Skeletal muscle tissue (tissue), 4 donors: ENCODE results near the gene VAMP7. TPM values are rescaled to one million over a fixed set of nuclear protein-coding genes. Genes with fewer than 3 reads are reported as not detected.

ENCODE experiments used
- H3K27ac ChIP-seq: one replicate; pipeline ENCODE4 v1.7.0; 2013; ENCODE audit warnings: mild to moderate bottlenecking, low read depth, low read length, inconsistent platforms
- H3K27me3 ChIP-seq, 3 donors: one replicate each; pipeline ENCODE4 v1.7.0; 2013; ENCODE audit warnings: low read length in 3 of 3; ENCODE audit not compliant: control insufficient read depth in 3 of 3, insufficient read depth in 3 of 3
- H3K36me3 ChIP-seq, 3 donors: one replicate each; pipeline ENCODE4 v1.7.0; 2013; ENCODE audit warnings: low read length in 3 of 3; ENCODE audit not compliant: control insufficient read depth in 3 of 3, insufficient read depth in 3 of 3
- H3K4me1 ChIP-seq, 3 donors: one replicate each; pipeline ENCODE4 v1.7.0; 2013; ENCODE audit warnings: low read length in 3 of 3, mild to moderate bottlenecking in 3 of 3; ENCODE audit not compliant: control insufficient read depth in 3 of 3, insufficient read depth in 3 of 3
- H3K4me3 ChIP-seq, 3 donors: one replicate each; pipeline ENCODE4 v1.7.0; 2013; ENCODE audit warnings: low read length in 3 of 3
- H3K9ac ChIP-seq, 3 donors: one replicate each; pipeline ENCODE4 v1.7.0; 2013; ENCODE audit warnings: low read length in 3 of 3, mild to moderate bottlenecking in 3 of 3, moderate library complexity in 2 of 3, low read depth in 1 of 3
- H3K9me3 ChIP-seq, 3 donors: one replicate each; pipeline ENCODE4 v1.7.0; 2013; ENCODE audit warnings: low read length in 3 of 3; ENCODE audit not compliant: control insufficient read depth in 3 of 3
- total RNA-seq: library from RNA; depleted of rRNA; stranded (reverse); fragments of >200 nt; gene quantifications from one replicate; pipeline ENCODE4 v1.2.3, GENCODE V29; 2014
- donor health status: Osteomylitis.

VAMP7 gene
- total RNA-seq, 1 donor from 2014 or later = 17.2 TPM

DNA sequence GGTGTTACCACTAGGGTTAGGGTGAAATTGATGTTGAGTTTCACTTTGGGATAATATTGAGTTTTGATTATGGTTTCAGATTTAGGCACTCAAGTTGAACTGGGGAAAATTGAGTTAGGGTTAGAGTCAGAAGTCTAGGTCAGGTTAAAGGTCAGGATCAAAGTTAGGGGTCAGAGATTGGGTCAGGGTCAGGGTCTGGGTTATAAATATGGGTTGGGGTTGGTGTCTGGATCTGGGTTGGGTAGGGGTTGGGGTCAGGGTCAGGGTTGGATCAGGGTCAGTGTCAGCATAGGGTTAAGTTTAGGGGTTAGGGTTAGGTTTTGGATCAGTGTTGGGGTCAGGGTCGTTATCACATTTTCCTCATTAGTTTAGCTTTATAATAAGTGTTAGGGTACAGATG, 73.6 kb downstream of the VAMP7 start:
- no peak overlapping the region for H3K4me3 ChIP-seq
- no peaks in the 10 kb centered on the region for H3K27me3 ChIP-seq
- no peak overlapping the region for H3K27ac ChIP-seq
- no peaks in the 10 kb centered on the region for H3K9me3 ChIP-seq
- H3K36me3 ChIP-seq = no peaks in the 10 kb centered on the region
- no peak overlapping the region for H3K9ac ChIP-seq
- H3K4me1 ChIP-seq = no peaks in the 10 kb centered on the region

DNA sequence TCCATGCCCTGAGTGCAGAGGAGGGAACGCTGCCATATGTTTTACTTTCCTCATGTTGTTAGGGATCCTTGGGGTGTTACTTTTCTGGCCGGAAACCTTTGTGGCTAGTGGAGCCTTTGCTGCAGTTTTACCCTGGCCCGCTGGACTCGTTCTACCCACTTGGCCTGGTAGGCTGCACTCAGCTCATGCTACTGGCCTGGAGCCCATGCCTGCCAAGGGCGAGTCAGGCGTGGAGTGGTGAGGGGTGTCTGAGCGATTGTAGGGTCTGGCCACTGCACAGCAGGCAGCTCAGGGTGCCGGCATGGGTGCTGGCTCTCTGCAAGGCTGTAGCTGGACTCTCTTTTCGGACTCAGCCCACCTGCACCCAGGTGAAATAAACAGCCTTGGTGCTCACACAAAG, 75.0 kb downstream of the VAMP7 start:
- no peak overlapping the region for H3K27ac ChIP-seq
- no peak overlapping the region for H3K4me3 ChIP-seq
- no peaks in the 10 kb centered on the region for H3K27me3 ChIP-seq
- no peaks in the 10 kb centered on the region for H3K9me3 ChIP-seq
- no peak overlapping the region for H3K9ac ChIP-seq
- H3K4me1 ChIP-seq = no peaks in the 10 kb centered on the region
- H3K36me3 ChIP-seq = no peaks in the 10 kb centered on the region

DNA sequence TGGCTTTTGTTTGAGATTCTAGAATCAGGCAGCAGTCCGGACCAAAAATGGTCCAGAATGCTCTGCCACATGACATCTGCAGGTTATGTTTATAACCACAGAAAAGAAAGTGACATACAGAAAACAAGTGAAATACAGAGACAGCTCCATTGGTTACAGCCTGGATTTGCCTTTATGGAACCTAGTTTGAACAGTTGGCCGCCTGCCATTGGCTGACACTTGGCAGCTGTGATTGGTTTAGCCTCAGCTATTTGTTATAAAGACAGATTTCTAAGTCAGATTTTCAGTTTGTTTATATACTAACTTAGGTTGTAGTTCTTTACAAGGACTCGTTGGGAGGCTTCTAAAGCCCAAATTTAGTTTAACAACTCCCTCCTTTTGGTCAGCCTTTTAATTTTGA, 75.5 kb downstream of the VAMP7 start:
- H3K4me1 ChIP-seq = no peaks in the 10 kb centered on the region
- H3K9ac ChIP-seq = no peak overlapping the region
- H3K4me3 ChIP-seq = no peak overlapping the region
- H3K27me3 ChIP-seq = no peaks in the 10 kb centered on the region
- no peaks in the 10 kb centered on the region for H3K9me3 ChIP-seq
- H3K27ac ChIP-seq = no peak overlapping the region
- no peaks in the 10 kb centered on the region for H3K36me3 ChIP-seq

DNA sequence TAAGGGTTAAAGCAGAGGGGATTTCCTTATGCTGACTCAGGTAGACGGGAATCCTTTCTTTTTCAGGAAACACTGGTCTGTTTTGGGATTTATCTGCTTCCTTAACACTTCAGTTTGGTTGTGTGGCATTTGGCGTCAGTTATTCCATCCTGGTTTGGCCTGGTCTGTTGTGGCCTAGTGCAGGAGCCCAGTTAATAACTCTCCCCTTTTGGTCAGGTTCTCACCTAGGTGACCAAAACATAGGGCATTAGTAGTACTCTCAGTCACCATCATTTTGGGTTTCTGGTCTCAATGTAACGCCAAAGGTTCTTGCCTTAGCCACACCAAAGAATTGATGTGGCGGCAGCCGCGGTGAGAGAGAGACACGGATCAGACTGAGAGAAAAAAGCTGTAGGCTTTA, 76.7 kb downstream of the VAMP7 start:
- no peaks in the 10 kb centered on the region for H3K9me3 ChIP-seq
- H3K27ac ChIP-seq = no peak overlapping the region
- H3K4me3 ChIP-seq = no peak overlapping the region
- no peaks in the 10 kb centered on the region for H3K27me3 ChIP-seq
- no peak overlapping the region for H3K9ac ChIP-seq
- H3K36me3 ChIP-seq = no peaks in the 10 kb centered on the region
- no peaks in the 10 kb centered on the region for H3K4me1 ChIP-seq

DNA sequence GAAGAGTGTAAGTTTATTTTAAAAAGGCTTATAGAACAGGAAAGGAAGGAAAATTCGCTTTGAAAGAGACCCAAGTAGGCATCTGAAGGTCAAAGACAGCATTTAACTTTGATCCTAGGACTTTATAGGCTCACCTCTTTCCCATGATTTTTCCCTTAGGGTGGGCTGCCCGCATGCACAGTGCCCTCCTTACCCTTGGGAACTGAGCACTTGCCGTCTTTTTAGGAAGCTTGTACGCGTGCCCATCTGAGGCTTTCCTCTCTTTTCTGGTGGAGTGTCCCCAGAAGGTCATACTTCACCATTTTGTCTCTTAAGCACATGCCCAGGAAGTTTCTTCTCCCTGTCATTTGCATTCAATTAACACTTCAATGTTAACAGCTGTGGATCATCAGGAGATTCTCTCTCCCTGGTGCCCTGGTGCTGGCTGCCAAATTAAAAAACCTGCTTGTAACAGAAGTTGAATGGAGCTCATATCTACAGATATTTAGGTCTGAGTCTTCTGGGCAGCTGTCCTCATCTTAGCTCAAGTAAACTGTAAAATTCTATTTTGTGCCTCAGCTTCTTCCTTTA, 78.0 kb downstream of the VAMP7 start:
- Histone ChIP-seq H3K36me3 (no peaks in the 10 kb centered on the region), H3K9ac (no peak overlapping the region), H3K27ac (no peak overlapping the region), H3K27me3 (no peaks in the 10 kb centered on the region), H3K4me1 (no peaks in the 10 kb centered on the region), H3K4me3 (no peak overlapping the region), H3K9me3 (peaks cover 0 to 2% (median 0%) of the 10 kb centered on the region in 3 donors)

DNA sequence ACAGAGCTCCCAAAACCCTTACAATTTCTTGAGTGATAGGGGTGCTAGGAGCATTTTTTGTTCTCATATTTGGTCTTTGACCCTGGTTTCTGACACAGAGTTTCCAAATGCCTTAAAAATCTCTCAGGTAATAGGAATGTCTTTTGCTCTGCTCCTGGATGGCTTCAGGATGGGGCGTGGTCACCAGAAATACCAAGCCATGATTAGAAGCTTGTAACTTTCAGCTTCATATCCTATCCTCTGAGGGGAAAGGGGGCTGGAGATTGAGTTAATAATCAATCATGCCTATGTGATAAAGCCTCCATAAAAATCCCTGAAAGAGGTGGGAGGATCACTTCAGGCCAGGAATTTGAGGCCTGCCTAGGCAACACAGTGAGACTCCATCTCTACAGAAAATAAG, 81.8 kb downstream of the VAMP7 start:
- Histone ChIP-seq H3K4me3 (no peak overlapping the region), H3K36me3 (no peaks in the 10 kb centered on the region), H3K27ac (no peak overlapping the region), H3K4me1 (no peaks in the 10 kb centered on the region), H3K9me3 (peaks cover 0 to 2% (median 0%) of the 10 kb centered on the region in 3 donors), H3K27me3 (no peaks in the 10 kb centered on the region), H3K9ac (no peak overlapping the region)

DNA sequence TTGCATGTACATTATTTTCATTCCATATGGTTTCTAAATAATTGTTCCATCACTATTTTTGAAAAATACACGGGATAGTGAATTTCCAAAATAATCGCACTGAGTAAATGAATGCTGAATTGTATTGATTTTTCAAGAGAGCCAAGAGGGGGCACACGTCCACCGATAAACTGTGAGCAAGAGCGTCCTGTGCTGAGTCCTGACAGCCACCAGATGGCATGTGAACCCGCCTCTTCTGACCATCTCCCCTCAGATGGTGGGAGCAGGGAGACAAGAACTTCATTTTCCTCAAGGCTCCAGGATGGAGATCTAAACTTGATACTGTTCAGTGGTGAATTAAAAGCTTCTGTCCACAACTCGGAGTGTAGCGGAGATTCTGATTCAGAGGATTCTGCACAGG, 85.7 kb downstream of the VAMP7 start:
- Histone ChIP-seq H3K9me3 (peaks cover 0 to 4% (median 0%) of the 10 kb centered on the region in 3 donors), H3K9ac (no peak overlapping the region), H3K4me1 (no peaks in the 10 kb centered on the region)

DNA sequence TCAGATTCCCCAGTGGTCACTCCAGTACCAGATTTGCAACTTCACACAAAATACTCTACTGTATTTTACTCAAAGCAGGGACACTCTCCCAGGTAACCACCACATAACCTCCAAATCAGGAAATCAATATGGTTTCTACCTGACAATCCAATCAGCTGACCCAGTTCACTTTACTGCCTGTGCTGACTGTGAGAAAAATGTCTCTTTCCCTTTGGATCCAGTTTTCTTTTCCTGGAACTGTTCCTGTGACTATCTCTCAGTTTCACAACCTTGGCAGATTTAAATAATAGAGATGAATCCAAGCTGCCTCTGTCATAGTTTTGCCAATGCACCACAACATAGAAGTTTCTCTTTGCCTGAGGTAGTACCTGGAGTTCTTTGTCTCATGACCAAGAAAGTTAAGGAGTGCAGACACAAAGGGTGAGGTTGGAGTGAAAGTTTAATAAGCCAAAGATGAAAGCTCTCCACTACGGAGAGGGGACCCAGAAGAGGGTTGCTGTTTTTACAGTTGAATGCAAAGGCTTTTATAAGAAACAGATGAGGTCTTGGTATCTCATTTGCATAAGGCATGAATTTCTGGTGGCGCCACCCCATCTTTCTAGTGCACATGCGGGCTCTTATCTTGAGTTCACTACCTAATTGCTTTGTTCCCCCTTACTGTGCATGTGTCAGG, 86.6 kb downstream of the VAMP7 start:
- H3K36me3 ChIP-seq = no peaks in the 10 kb centered on the region
- no peak overlapping the region for H3K9ac ChIP-seq
- peaks cover 0 to 3% (median 0%) of the 10 kb centered on the region in 3 donors for H3K27me3 ChIP-seq
- H3K4me3 ChIP-seq = no peak overlapping the region
- H3K27ac ChIP-seq = no peak overlapping the region
- peaks cover 0 to 4% (median 0%) of the 10 kb centered on the region in 3 donors for H3K9me3 ChIP-seq
- no peaks in the 10 kb centered on the region for H3K4me1 ChIP-seq

More for the DNA sequence above, 85.7 kb downstream of the VAMP7 start:
- Histone ChIP-seq H3K36me3 (no peaks in the 10 kb centered on the region), H3K4me3 (no peak overlapping the region), H3K27ac (no peak overlapping the region), H3K27me3 (peaks cover 0 to 3% (median 0%) of the 10 kb centered on the region in 3 donors)

DNA sequence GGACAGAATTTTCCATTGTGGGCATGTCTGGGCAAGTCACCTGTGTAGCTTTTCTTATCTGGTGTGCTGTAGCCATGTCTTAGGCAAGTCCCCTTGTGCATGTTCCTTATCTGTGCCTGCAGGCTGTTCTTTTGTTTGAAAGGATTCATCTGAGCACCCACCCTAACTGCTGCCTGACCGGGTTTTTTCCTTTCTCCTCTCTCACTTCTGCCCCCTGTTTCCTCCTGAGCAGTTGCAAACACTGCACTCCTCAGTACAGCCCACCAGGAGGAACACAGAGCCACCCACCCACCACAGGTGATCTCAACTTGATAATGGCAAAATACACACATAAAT, 87.1 kb downstream of the VAMP7 start:
- Histone ChIP-seq H3K4me1 (no peaks in the 10 kb centered on the region), H3K36me3 (no peaks in the 10 kb centered on the region), H3K27ac (no peak overlapping the region), H3K4me3 (no peak overlapping the region), H3K9me3 (peaks cover 0 to 4% (median 0%) of the 10 kb centered on the region in 3 donors), H3K27me3 (peaks cover 0 to 3% (median 0%) of the 10 kb centered on the region in 3 donors), H3K9ac (no peak overlapping the region)

DNA sequence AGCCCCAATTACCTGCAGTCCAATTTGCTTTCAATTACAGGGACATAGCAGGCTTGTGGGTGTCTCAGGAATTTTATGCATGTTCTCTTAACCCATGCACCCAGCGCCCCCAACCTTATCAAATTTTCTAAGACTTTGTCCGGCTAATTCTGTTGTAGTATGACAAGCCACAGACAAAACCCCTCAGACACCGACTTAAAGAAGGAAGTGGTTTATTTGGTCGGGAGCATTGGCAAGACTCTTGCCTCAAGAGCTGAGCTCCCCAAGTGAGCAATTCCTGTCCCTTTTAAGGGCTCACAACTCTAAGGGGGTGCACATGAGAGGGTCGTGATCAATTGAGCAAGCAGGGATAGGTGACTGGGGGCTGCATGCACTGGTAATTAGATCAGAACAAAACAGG, 87.6 kb downstream of the VAMP7 start:
- no peaks in the 10 kb centered on the region for H3K36me3 ChIP-seq
- H3K4me3 ChIP-seq = no peak overlapping the region
- H3K4me1 ChIP-seq = no peaks in the 10 kb centered on the region
- H3K9ac ChIP-seq = no peak overlapping the region
- H3K9me3 ChIP-seq = peaks cover 0 to 4% (median 0%) of the 10 kb centered on the region in 3 donors
- no peak overlapping the region for H3K27ac ChIP-seq
- peaks cover 0 to 3% (median 0%) of the 10 kb centered on the region in 3 donors for H3K27me3 ChIP-seq
